Motor neuron (in vitro differentiated cells): ENCODE measurements around the gene EDEM3. TPM values are rescaled to one million over a fixed set of nuclear protein-coding genes. Genes with fewer than 3 reads are reported as not detected.

Experiments
- ATAC-seq, 8 experiments: fragments of 200-7000 bp; cut with Tn5 transposase; replicated peaks in 6 of 8; 2 replicates each; pipeline ENCODE4 v1.8.0; 2021; ENCODE audit warnings: mild to moderate bottlenecking in 8 of 8, moderate library complexity in 8 of 8
- H3K27ac ChIP-seq, 2 donors: fragments of 250-450 bp; sonication (Bioruptor Pico); 2 replicates each; pipeline ENCODE4 v1.9.0; 2021; ENCODE audit warnings: antibody characterized with exemption in 2 of 2, mild to moderate bottlenecking in 2 of 2, moderate library complexity in 1 of 2
- H3K4me1 ChIP-seq, 2 donors: fragments of 250-450 bp; sonication (Bioruptor Pico); replicated peaks in 1 of 2; 2 replicates each; pipeline ENCODE4 v1.6.1; 2021; ENCODE audit warnings: antibody characterized with exemption in 2 of 2, mild to moderate bottlenecking in 2 of 2, moderate library complexity in 1 of 2
- H3K4me3 ChIP-seq, 5 donors: fragments of 250-450 bp; sonication (Bioruptor Pico); 2 replicates each; pipeline ENCODE4 v1.9.0; 2021; ENCODE audit warnings: antibody characterized with exemption in 5 of 5, mild to moderate bottlenecking in 5 of 5, moderate library complexity in 4 of 5
- WGBS, 10 experiments: fragments of 450-650 bp; shearing (Covaris generic); methylation state at CpG; one replicate each; pipeline ENCODE4 v1.0.0; 2022; 5-methylcytosine and 5-hydroxymethylcytosine counted together
- in situ Hi-C, 9 experiments: fragments of 400-800 bp; cut with MboI; loops; one replicate each; pipeline ENCODE4 v1.15.0; 2021; ENCODE audit warnings: low sequenced_read_pairs in 9 of 9, low pct_unique_long_range_greater_than_20kb in 2 of 9; ENCODE audit not compliant: unreplicated experiment in 9 of 9
- total RNA-seq, 8 experiments: library from RNA; unstranded; fragments of 300-600 nt; gene quantifications; 2 replicates each; pipeline versions ENCODE4 v1.2.3 to v1.2.4, GENCODE V29; 2022

The EDEM3 gene
- total RNA-seq, 8 experiments from 2014 or later: 24.1 to 127 (median 40.9) TPM

GRCh38 chr1:184650177-184650866, 104.3 kb downstream of the EDEM3 start:
- no peak overlapping the region for H3K27ac ChIP-seq
- H3K4me3 ChIP-seq: no peak overlapping the region
- in situ Hi-C loops: loop anchor here in 7 of 9 experiments (25.0 kb wide), 3 partner anchors 138 to 563 kb away; no protein-coding TSS in a partner anchor
- 40 to 80% (median 67%) methylated on average over 1 to 4 of the region's 5 CpGs; no CpG with 5 or more reads in 3 of the 10 experiments for WGBS, 10 experiments
- ATAC-seq: no peak
- peaks cover 15 to 16% of the 10 kb centered on the region in 2 donors for H3K4me1 ChIP-seq

- H3K4me1 ChIP-seq: peaks cover 14 to 15% of the 10 kb centered on the region in 2 donors
- WGBS, 10 experiments: 37 to 100% (median 94%) methylated on average over 1 to 6 of the region's 7 CpGs; no CpG with 5 or more reads in 5 of the 10 experiments
- ATAC-seq: no peak
- H3K27ac ChIP-seq: no peak overlapping the region
- in situ Hi-C loops: no loop called here
- H3K4me3 ChIP-seq: no peak overlapping the region
Measured at GRCh38 chr1:184649451-184649888, 105.2 kb downstream of the EDEM3 start.

GRCh38 chr1:184648856-184649201, 105.8 kb downstream of the EDEM3 start:
- no peak overlapping the region for H3K4me3 ChIP-seq
- H3K27ac ChIP-seq: no peak overlapping the region

GRCh38 chr1:184648160-184648855, 106.3 kb downstream of the EDEM3 start:
- Histone ChIP-seq H3K4me1 (peaks cover 14 to 15% of the 10 kb centered on the region in 2 donors), H3K27ac (no peak overlapping the region), H3K4me3 (no peak overlapping the region)
- in situ Hi-C loops: no loop called here
- WGBS, 10 experiments: 58 to 100% (median 98%) methylated on average over 1 to 3 of the region's 4 CpGs; no CpG with 5 or more reads in 2 of the 10 experiments
- no peak for ATAC-seq

More at GRCh38 chr1:184648856-184649201, 105.8 kb downstream of the EDEM3 start:
- in situ Hi-C loops: no loop called here
- ATAC-seq: no peak
- H3K4me1 ChIP-seq: peaks cover 14 to 15% of the 10 kb centered on the region in 2 donors
- WGBS, 10 experiments: 60 to 98% (median 96%) methylated on average over 1 to 6 of the region's 6 CpGs; no CpG with 5 or more reads in 4 of the 10 experiments

- 54 to 100% (median 96%) methylated on average over 1 to 4 of the region's 4 CpGs; no CpG with 5 or more reads in 2 of the 10 experiments for WGBS, 10 experiments
- in situ Hi-C loops: no loop called here
- Histone ChIP-seq H3K27ac (no peak overlapping the region), H3K4me3 (no peak overlapping the region), H3K4me1 (peaks cover 14 to 15% of the 10 kb centered on the region in 2 donors)
- ATAC-seq: no peak
Measured at GRCh38 chr1:184647471-184647870, 107.2 kb downstream of the EDEM3 start.

GRCh38 chr1:184646824-184647223, 107.8 kb downstream of the EDEM3 start:
- 80 to 100% (median 86%) methylated on average over 1 to 2 of the region's 3 CpGs; no CpG with 5 or more reads in 5 of the 10 experiments for WGBS, 10 experiments
- ATAC-seq: peak in 3 of 8 experiments; percentile 3 to 37 (median 18)
- in situ Hi-C loops: no loop called here
- Histone ChIP-seq H3K4me1 (peaks cover 15% of the 10 kb centered on the region in 2 donors), H3K4me3 (no peak overlapping the region), H3K27ac (peak overlapping the region; percentile 34 to 70)

GRCh38 chr1:184646178-184646701, 108.4 kb downstream of the EDEM3 start:
- no peak overlapping the region for H3K4me3 ChIP-seq
- WGBS, 10 experiments: 26 to 80% (median 46%) methylated on average over 1 to 3 of the region's 3 CpGs; no CpG with 5 or more reads in 4 of the 10 experiments
- in situ Hi-C loops: no loop called here
- peaks cover 15 to 16% of the 10 kb centered on the region in 2 donors for H3K4me1 ChIP-seq
- ATAC-seq: peak in 5 of 8 experiments; percentile 80 to 89 (median 86)
- H3K27ac ChIP-seq: peak overlapping the region; percentile 34 to 70

- in situ Hi-C loops: no loop called here
- WGBS, 10 experiments: 76 to 100% (median 100%) methylated on average over 1 to 7 of the region's 11 CpGs; no CpG with 5 or more reads in 5 of the 10 experiments
- Histone ChIP-seq H3K4me3 (no peak overlapping the region), H3K4me1 (peaks cover 15 to 16% of the 10 kb centered on the region in 2 donors), H3K27ac (no peak overlapping the region)
- ATAC-seq: no peak
Measured at GRCh38 chr1:184644771-184645170, 109.9 kb downstream of the EDEM3 start.

- Histone ChIP-seq H3K4me3 (no peak overlapping the region), H3K4me1 (peaks cover 15 to 16% of the 10 kb centered on the region in 2 donors), H3K27ac (no peak overlapping the region)
- ATAC-seq: no peak
- in situ Hi-C loops: no loop called here
- 25 to 100% (median 70%) methylated on average over 1 of the region's 1 CpG; no CpG with 5 or more reads in 1 of the 10 experiments for WGBS, 10 experiments
Measured at GRCh38 chr1:184643661-184644060, 111.0 kb downstream of the EDEM3 start.

- 70 to 100% (median 94%) methylated on average over 1 to 2 of the region's 2 CpGs; no CpG with 5 or more reads in 4 of the 10 experiments for WGBS, 10 experiments
- ATAC-seq: peak in 1 of 8 experiments; percentile 18
- peaks cover 12 to 13% of the 10 kb centered on the region in 2 donors for H3K4me1 ChIP-seq
- in situ Hi-C loops: no loop called here
- H3K4me3 ChIP-seq: no peak overlapping the region
- H3K27ac ChIP-seq: no peak overlapping the region
Measured at GRCh38 chr1:184641894-184642293, 112.8 kb downstream of the EDEM3 start.

GRCh38 chr1:184640505-184640904, 114.2 kb downstream of the EDEM3 start:
- in situ Hi-C loops: no loop called here
- peaks cover 0 to 3% of the 10 kb centered on the region in 2 donors for H3K4me1 ChIP-seq
- no peak for ATAC-seq
- no peak overlapping the region for H3K27ac ChIP-seq
- H3K4me3 ChIP-seq: no peak overlapping the region
- whole genome bisulfite sequencing, 10 experiments: 40 to 100% (median 90%) methylated on average over 1 to 3 of the region's 3 CpGs
